Stimulated activated CD4-positive, alpha-beta T cell treated with anti-CD3 and anti-CD28 coated beads, Interleukin-15, amount 100 ng/mL, for 48 hours (primary cell): ENCODE data around the gene SLC66A2.
"Not testable (repeated sequence)": the region's sequence is repeated elsewhere in the genome, so short reads cannot be mapped to it uniquely, and the experiment has no call there.

Source experiments
- DNase-seq, 2 donors: peaks; one replicate each; pipeline ENCODE4 v3.0.0-alpha.2; 2020; ENCODE audit warnings: low read depth in 2 of 2

SLC66A2 gene

GRCh38 chr18:79883461-79884293, 67.8 kb downstream of the SLC66A2 start:
- no peak for DNase-seq

- DNase-seq: no peak
Observed at GRCh38 chr18:79882522-79883241, 68.8 kb downstream of the SLC66A2 start.

GRCh38 chr18:79881695-79882094, 69.8 kb downstream of the SLC66A2 start:
- no peak for DNase-seq

GRCh38 chr18:79879566-79879965, 71.9 kb downstream of the SLC66A2 start:
- no peak for DNase-seq

GRCh38 chr18:79878741-79879378, 72.6 kb downstream of the SLC66A2 start:
- DNase-seq: no peak

GRCh38 chr18:79878246-79878645, 73.2 kb downstream of the SLC66A2 start:
- DNase-seq: not testable (repeated sequence)

- no peak for DNase-seq
Observed at GRCh38 chr18:79877163-79878091, 74.0 kb downstream of the SLC66A2 start.

- no peak for DNase-seq
Observed at GRCh38 chr18:79876497-79876896, 75.0 kb downstream of the SLC66A2 start.

GRCh38 chr18:79875931-79876461, 75.5 kb downstream of the SLC66A2 start:
- DNase-seq: no peak

- DNase-seq: no peak
Observed at GRCh38 chr18:79875531-79875919, 75.9 kb downstream of the SLC66A2 start.

- DNase-seq: no peak
Observed at GRCh38 chr18:79874553-79875530, 76.6 kb downstream of the SLC66A2 start.

GRCh38 chr18:79873449-79874110, 77.9 kb downstream of the SLC66A2 start:
- DNase-seq: no peak

- no peak for DNase-seq
Observed at GRCh38 chr18:79872527-79873444, 78.7 kb downstream of the SLC66A2 start.

- DNase-seq: no peak
Observed at GRCh38 chr18:79871481-79872091, 79.9 kb downstream of the SLC66A2 start.

GRCh38 chr18:79871026-79871390, 80.4 kb downstream of the SLC66A2 start:
- no peak for DNase-seq

- no peak for DNase-seq
Observed at GRCh38 chr18:79870301-79871025, 81.0 kb downstream of the SLC66A2 start.

GRCh38 chr18:79869591-79870300, 81.7 kb downstream of the SLC66A2 start:
- no peak for DNase-seq
